H1 (cell line): ENCODE results near the gene ING5. TPM values are rescaled to one million over a fixed set of nuclear protein-coding genes. Genes with fewer than 3 reads are reported as not detected.

Experiments used
- CTCF ChIA-PET: fragments of 300-600 bp; sonication (Branson Sonifier 250); formaldehyde crosslinking; loops from one replicate; lab custom pipeline; 2021; ENCODE audit not compliant: partially characterized antibody; lab: Charles Lee
- POLR2A ChIA-PET: fragments of 300-600 bp; sonication (Branson Sonifier 250); formaldehyde crosslinking; loops from one replicate; lab custom pipeline; 2021; ENCODE audit warnings: inconsistent platforms; ENCODE audit not compliant: partially characterized antibody; lab: Charles Lee
- DNase-seq, 2 experiments: peaks; one replicate each; pipeline versions ENCODE4 v3.0.0 to v3.0.0-alpha.2; 2010 to 2022; ENCODE audit warnings: low spot score in 2 of 2, low read depth in 1 of 2, mixed read lengths in 1 of 2
- FAIRE-seq: peaks from 2 replicates; lab custom pipeline; 2011; peaks lifted over from hg19 to GRCh38; lab: Jason Lieb, UNC
- H2AFZ ChIP-seq: 2 replicates; pipeline ENCODE4 v1.8.1; 2012; ENCODE audit warnings: low read length, inconsistent platforms
- H2AK5ac ChIP-seq: 2 replicates; pipeline ENCODE4 v1.6.1; 2013; ENCODE audit warnings: low read depth, low read length
- H2BK120ac ChIP-seq: replicated peaks from 2 replicates; pipeline ENCODE3; 2013; ENCODE audit warnings: low read depth, low read length, inconsistent platforms
- H2BK12ac ChIP-seq: 2 replicates; pipeline ENCODE4 v1.6.1; 2013; ENCODE audit warnings: low read depth, low read length
- H2BK15ac ChIP-seq: 2 replicates; pipeline ENCODE4 v1.6.1; 2013; ENCODE audit warnings: low read length
- H2BK20ac ChIP-seq: 2 replicates; pipeline ENCODE4 v1.6.1; 2013; ENCODE audit warnings: low read length
- H2BK5ac ChIP-seq: 2 replicates; pipeline ENCODE4 v1.6.1; 2013; ENCODE audit warnings: low read depth, low read length
- H3K14ac ChIP-seq: 2 replicates; pipeline ENCODE4 v1.6.1; 2013; ENCODE audit warnings: inconsistent platforms; ENCODE audit not compliant: insufficient read length
- H3K18ac ChIP-seq: 2 replicates; pipeline ENCODE4 v1.6.1; 2013; ENCODE audit warnings: low read length; ENCODE audit errors: extremely low read depth
- H3K23ac ChIP-seq: 2 replicates; pipeline ENCODE4 v1.6.1; 2013; ENCODE audit warnings: inconsistent platforms; ENCODE audit not compliant: insufficient read length
- H3K23me2 ChIP-seq: 2 replicates; pipeline ENCODE4 v1.6.1; 2013; ENCODE audit warnings: low read depth, low read length
- H3K27ac ChIP-seq: 2 replicates; pipeline ENCODE4 v1.6.1; 2011; ENCODE audit warnings: low read depth, low read length, inconsistent platforms
- H3K27me3 ChIP-seq, 4 experiments: replicated peaks in 1 of 4; 1 replicate in 1 of 4; 2 replicates in 3 of 4; pipeline versions ENCODE4 v1.6.1 to v1.8.1; 2011 to 2013; ENCODE audit warnings: low read length in 3 of 4, mild to moderate bottlenecking in 3 of 4, inconsistent platforms in 2 of 4, mixed read lengths in 2 of 4, moderate library complexity in 1 of 4; ENCODE audit not compliant: control insufficient read depth in 3 of 4, insufficient read depth in 3 of 4; ENCODE audit errors: extremely low read depth in 1 of 4
- H3K36me3 ChIP-seq, 4 experiments: 2 replicates each; pipeline versions ENCODE4 v1.6.1 to v1.8.1; 2011 to 2013; ENCODE audit warnings: mild to moderate bottlenecking in 4 of 4, low read length in 3 of 4, moderate library complexity in 2 of 4, control low read depth in 1 of 4, inconsistent platforms in 1 of 4; ENCODE audit not compliant: insufficient read depth in 4 of 4, control insufficient read depth in 2 of 4
- H3K4ac ChIP-seq: replicated peaks from 2 replicates; pipeline ENCODE3; 2013; ENCODE audit warnings: low read length, low read depth, mixed read lengths, inconsistent platforms; ENCODE audit not compliant: insufficient read length
- H3K4me1 ChIP-seq, 4 experiments: replicated peaks in 1 of 4; 1 replicate in 1 of 4; 2 replicates in 3 of 4; pipeline versions ENCODE4 v1.6.1 to v1.8.1; 2011 to 2013; ENCODE audit warnings: low read length in 3 of 4, inconsistent platforms in 2 of 4, mixed read lengths in 1 of 4; ENCODE audit not compliant: insufficient read depth in 4 of 4, control insufficient read depth in 3 of 4
- H3K4me2 ChIP-seq, 2 experiments: 2 replicates each; pipeline versions ENCODE4 v1.6.1 to v1.8.1; 2011 to 2013; ENCODE audit warnings: low read depth in 2 of 2, low read length in 2 of 2, control low read depth in 1 of 2, inconsistent platforms in 1 of 2, mild to moderate bottlenecking in 1 of 2; ENCODE audit not compliant: insufficient read depth in 1 of 2
- H3K4me3 ChIP-seq, 4 experiments: fragments of 200-600, 300-600 bp in 1 of 4; sonication (generic), shearing (Covaris generic), sonication (Bioruptor Twin) in 1 of 4; 2 replicates each; pipeline versions ENCODE4 v1.5.1 to v1.8.1; 2011 to 2016; ENCODE audit warnings: low read length in 4 of 4, low read depth in 3 of 4, control low read depth in 2 of 4, inconsistent platforms in 2 of 4, mild to moderate bottlenecking in 2 of 4, mixed read lengths in 1 of 4, moderate library complexity in 1 of 4; ENCODE audit not compliant: insufficient read depth in 2 of 4; ENCODE audit errors: extremely low read depth in 1 of 4
- H3K56ac ChIP-seq: replicated peaks from 2 replicates; pipeline ENCODE3; 2013; ENCODE audit warnings: low read depth, mild to moderate bottlenecking, mixed read lengths, low read length, inconsistent platforms; ENCODE audit not compliant: insufficient read length
- H3K79me1 ChIP-seq: 2 replicates; pipeline ENCODE4 v1.6.1; 2013; ENCODE audit warnings: low read depth, low read length, control low read depth
- H3K79me2 ChIP-seq, 2 experiments: 2 replicates each; pipeline versions ENCODE4 v1.6.1 to v1.8.1; 2012 to 2013; ENCODE audit warnings: low read length in 2 of 2, mild to moderate bottlenecking in 2 of 2, inconsistent platforms in 1 of 2; ENCODE audit not compliant: insufficient read depth in 2 of 2, control insufficient read depth in 1 of 2
- H3K9ac ChIP-seq, 4 experiments: replicated peaks in 1 of 4; 1 replicate in 1 of 4; 2 replicates in 3 of 4; pipeline versions ENCODE4 v1.6.1 to v1.8.1; 2011 to 2013; ENCODE audit warnings: low read depth in 3 of 4, low read length in 3 of 4, control low read depth in 2 of 4, mild to moderate bottlenecking in 2 of 4, moderate library complexity in 2 of 4, inconsistent platforms in 1 of 4; ENCODE audit errors: extremely low read depth in 1 of 4
- H3K9me3 ChIP-seq, 2 experiments: 2 replicates each; pipeline versions ENCODE4 v1.6.1 to v1.8.1; 2012 to 2013; ENCODE audit warnings: mild to moderate bottlenecking in 2 of 2, moderate library complexity in 2 of 2, control low read depth in 1 of 2, inconsistent platforms in 1 of 2, low read depth in 1 of 2, low read length in 1 of 2, mixed read lengths in 1 of 2; ENCODE audit not compliant: insufficient read depth in 2 of 2
- H4K20me1 ChIP-seq, 2 experiments: replicated peaks in 1 of 2; 2 replicates each; pipeline versions ENCODE3 to v1.8.1; 2011 to 2013; ENCODE audit warnings: inconsistent platforms in 2 of 2, low read length in 2 of 2, mild to moderate bottlenecking in 1 of 2; ENCODE audit not compliant: insufficient read depth in 2 of 2, control insufficient read depth in 1 of 2
- H4K5ac ChIP-seq: 2 replicates; pipeline ENCODE4 v1.6.1; 2013; ENCODE audit warnings: low read length, low read depth, mixed read lengths, inconsistent platforms; ENCODE audit not compliant: insufficient read length
- H4K8ac ChIP-seq: 2 replicates; pipeline ENCODE4 v1.8.0; 2013; ENCODE audit warnings: mild to moderate bottlenecking, moderate library complexity, low read length, inconsistent platforms; ENCODE audit not compliant: insufficient read depth; ENCODE audit errors: extremely low read depth
- H4K91ac ChIP-seq: replicated peaks from 2 replicates; pipeline ENCODE3; 2013; ENCODE audit warnings: low read length, mixed read lengths, inconsistent platforms; ENCODE audit not compliant: insufficient read length
- CTBP2 ChIP-seq: IDR thresholded peaks from 2 replicates; pipeline ENCODE4 v1.7.0; 2011; ENCODE audit warnings: borderline replicate concordance, mild to moderate bottlenecking, moderate library complexity, mixed read lengths, low read length; ENCODE audit not compliant: insufficient read depth, insufficient read length
- RAD21 ChIP-seq, 2 experiments: IDR thresholded peaks in 1 of 2; conservative IDR thresholded peaks in 1 of 2; 2 replicates each; pipeline ENCODE4 v1.6.1; 2011; ENCODE audit warnings: low read depth in 2 of 2, low read length in 2 of 2, improper control_type of control experiment in 1 of 2, inconsistent platforms in 1 of 2, mild to moderate bottlenecking in 1 of 2, moderate library complexity in 1 of 2
- WGBS, 2 experiments: shearing (Covaris generic) in 1 of 2; methylation state at CpG; one replicate each; pipeline versions ENCODE4 v1.1.6 to v1.1.7; 2013 to 2015; ENCODE audit warnings: low lambda C conversion rate in 2 of 2, mixed read lengths in 2 of 2, inconsistent platforms in 1 of 2, low coverage in 1 of 2, missing lambda C conversion rate in 1 of 2; ENCODE audit not compliant: insufficient replicate concordance in 2 of 2, insufficient coverage in 1 of 2, insufficient read length in 1 of 2; ENCODE audit errors: extremely low coverage in 1 of 2, missing lambda C conversion rate in 1 of 2; 5-methylcytosine and 5-hydroxymethylcytosine counted together
- polyA plus RNA-seq, 7 experiments: library from polyadenylated mRNA; depleted of rRNA in 3 of 7; stranded (reverse) in 5 of 7; unstranded in 2 of 7; fragments of >200 nt in 5 of 7; fragments of 200-250 nt in 2 of 7; gene quantifications; 1 replicate in 5 of 7; 2 replicates in 1 of 7; 4 replicates in 1 of 7; pipeline versions ENCODE4 v1.2.1 to v1.2.3, GENCODE V29; 2011 to 2013; ENCODE audit warnings: missing spikeins in 2 of 7, mixed read lengths in 2 of 7
- total RNA-seq: library from RNA; stranded (reverse); fragmentation: NEBNext Ultra II Directional; extraction: Animal tissue kit (Norgen Biotek cat#: 25700); gene quantifications from 2 replicates; pipeline ENCODE4 v1.2.1, GENCODE V29; 2021
- TF ChIP-seq, protein P1 (sequence below), 3 experiments: IDR thresholded peaks; 1 replicate in 2 of 3; 2 replicates in 1 of 3; pipeline versions ENCODE4 v1.5.1 to v1.6.1; 2011; ENCODE audit warnings: low read length in 3 of 3, mild to moderate bottlenecking in 3 of 3, inconsistent platforms in 2 of 3, low read depth in 1 of 3, moderate library complexity in 1 of 3; ENCODE audit not compliant: insufficient read depth in 1 of 3; ENCODE audit errors: control extremely low read depth in 1 of 3

ING5 gene
- total and polyA plus RNA-seq, 2 of the 8 experiments (the other 6 are each of a cell fraction or from before 2014, with no cell fraction given): 41.5 to 47.4 TPM

DNA sequence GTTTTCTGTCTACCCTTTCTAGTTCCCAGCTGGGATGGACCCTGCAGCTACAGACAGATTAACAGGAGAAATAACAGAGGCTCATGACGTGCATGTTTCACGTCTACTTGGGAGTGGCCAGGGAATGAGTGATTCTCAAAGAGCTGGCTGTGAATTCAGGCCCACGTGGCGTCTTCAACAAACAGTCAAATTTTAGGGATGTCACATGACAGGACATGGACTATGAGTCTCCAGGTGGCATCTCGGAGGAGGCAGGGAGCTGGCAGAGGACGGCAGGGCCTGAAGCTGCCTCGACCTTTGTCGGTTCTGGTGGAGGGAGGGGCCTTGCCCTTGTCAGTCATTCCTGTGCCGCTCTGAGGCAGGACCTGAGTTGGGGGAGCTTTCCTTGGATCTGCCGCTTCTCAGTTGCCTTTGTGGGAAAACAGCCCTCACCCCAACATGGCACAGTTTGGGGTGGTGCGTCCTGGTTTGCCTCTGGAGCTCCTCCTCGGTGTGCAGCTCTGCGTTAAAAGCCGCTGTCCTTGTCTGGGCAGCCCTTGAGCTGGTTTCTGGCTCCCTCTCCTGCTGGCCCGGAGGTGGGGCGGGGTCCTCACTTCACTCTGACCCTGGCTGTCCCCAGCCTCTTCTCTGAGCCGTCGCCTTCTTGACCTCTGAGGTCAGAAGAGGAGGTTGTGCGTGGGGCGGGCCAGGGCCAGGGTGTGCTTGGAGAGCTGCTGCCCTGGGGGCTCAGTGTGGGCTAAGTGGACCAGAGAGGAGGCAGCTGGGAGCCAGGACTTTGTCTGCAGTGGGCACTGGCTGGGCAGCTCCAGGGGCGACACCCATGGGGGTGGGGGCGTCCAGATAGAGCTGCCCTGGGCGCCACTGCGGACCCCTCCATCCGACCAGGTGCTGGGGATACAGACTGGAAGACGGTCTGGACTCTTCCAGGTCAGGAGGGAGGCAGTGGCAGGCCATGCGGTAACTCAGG is 62.7 kb downstream of the ING5 start:
- Histone ChIP-seq H2BK120ac (no peak overlapping the region), H2BK12ac (no peak overlapping the region), H3K4ac (no peak overlapping the region), H3K56ac (no peak overlapping the region), H3K18ac (peak overlapping the region; percentile 75), H2BK5ac (no peak overlapping the region), H3K4me2 (no peak overlapping the region; a peak in 1 of 4 replicates), H4K8ac (peak overlapping the region; percentile 11; the same call in 1 of the 2 replicates), H4K91ac (no peak overlapping the region), H3K23ac (no peak overlapping the region), H3K9me3 (peaks cover 6 to 8% of the 10 kb centered on the region in 2 experiments; a peak in 3 of 4 replicates), H3K4me1 (peaks cover 0 to 9% (median 2%) of the 10 kb centered on the region in 4 experiments; a peak in 3 of 7 replicates), H3K36me3 (no peaks in the 10 kb centered on the region), H3K27ac (no peak overlapping the region), H2AK5ac (no peak overlapping the region), H2AFZ (no peak overlapping the region), H3K27me3 (no peaks in the 10 kb centered on the region), H3K79me1 (no peaks in the 10 kb centered on the region; the same call in 1 of the 2 replicates), H4K5ac (no peak overlapping the region), H2BK15ac (no peak overlapping the region; the same call in 1 of the 2 replicates), H3K4me3 (no peak overlapping the region), H3K9ac (no peak overlapping the region), H3K23me2 (no peaks in the 10 kb centered on the region), H3K14ac (no peak overlapping the region), H4K20me1 (peaks cover 0 to 2% of the 10 kb centered on the region in 2 experiments), H2BK20ac (no peak overlapping the region), H3K79me2 (no peaks in the 10 kb centered on the region)
- no peak for FAIRE-seq
- WGBS, 2 experiments: 80% methylated on average over 27 of the region's 27 CpGs; no CpG with 5 or more reads in 1 of the 2 experiments
- POLR2A ChIA-PET: interaction anchor here (1.0 to 1.1 kb wide), 2 partner anchors 12 to 63 kb away, joined by 3 to 5 read pairs; partner anchors contain the start of genes GAL3ST2 and ING5
- TF ChIP-seq, protein P1, sequence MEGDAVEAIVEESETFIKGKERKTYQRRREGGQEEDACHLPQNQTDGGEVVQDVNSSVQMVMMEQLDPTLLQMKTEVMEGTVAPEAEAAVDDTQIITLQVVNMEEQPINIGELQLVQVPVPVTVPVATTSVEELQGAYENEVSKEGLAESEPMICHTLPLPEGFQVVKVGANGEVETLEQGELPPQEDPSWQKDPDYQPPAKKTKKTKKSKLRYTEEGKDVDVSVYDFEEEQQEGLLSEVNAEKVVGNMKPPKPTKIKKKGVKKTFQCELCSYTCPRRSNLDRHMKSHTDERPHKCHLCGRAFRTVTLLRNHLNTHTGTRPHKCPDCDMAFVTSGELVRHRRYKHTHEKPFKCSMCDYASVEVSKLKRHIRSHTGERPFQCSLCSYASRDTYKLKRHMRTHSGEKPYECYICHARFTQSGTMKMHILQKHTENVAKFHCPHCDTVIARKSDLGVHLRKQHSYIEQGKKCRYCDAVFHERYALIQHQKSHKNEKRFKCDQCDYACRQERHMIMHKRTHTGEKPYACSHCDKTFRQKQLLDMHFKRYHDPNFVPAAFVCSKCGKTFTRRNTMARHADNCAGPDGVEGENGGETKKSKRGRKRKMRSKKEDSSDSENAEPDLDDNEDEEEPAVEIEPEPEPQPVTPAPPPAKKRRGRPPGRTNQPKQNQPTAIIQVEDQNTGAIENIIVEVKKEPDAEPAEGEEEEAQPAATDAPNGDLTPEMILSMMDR (IDR thresholded peaks at IDR 0.05; ENCODE audit: control extremely low read depth in 1 of 3, insufficient read depth in 1 of 3, low read depth in 1 of 3, low read length in 3 of 3): peak in 1 of 3 experiments; percentile 19; a peak in 1 of 4 replicates
- TF ChIP-seq RAD21 (IDR thresholded peaks at IDR 0.05 in 1 of 2, conservative IDR thresholded peaks at IDR 0.05 in 1 of 2; ENCODE audit: low read depth in 2 of 2, low read length in 2 of 2): peak; percentile 39 to 54; a peak in 3 of 4 replicates
- TF ChIP-seq CTBP2: no peak
- CTCF ChIA-PET: interaction anchor here (0.8 to 2.0 kb wide), 5 partner anchors 8 to 114 kb away, joined by 3 to 11 read pairs (median 5); partner anchors contain the start of gene D2HGDH
- DNase-seq: peak in 1 of 2 experiments; percentile 57
